Ascending aorta (tissue), 2 donors: ENCODE measurements around the gene DLX2. TPM values are rescaled to one million over a fixed set of nuclear protein-coding genes. Genes with fewer than 3 reads are reported as not detected.

Source experiments
- DNase-seq, 2 donors: peaks; one replicate each; pipeline ENCODE4 v3.0.0-alpha.2; 2019; ENCODE audit warnings: low spot score in 2 of 2
- H3K27ac ChIP-seq, 2 donors: fragments of 200-600 bp; sonication (generic); one replicate each; pipeline ENCODE4 v1.5.1; 2016 to 2017; ENCODE audit warnings: mild to moderate bottlenecking in 1 of 2
- H3K27me3 ChIP-seq: fragments of 200-600 bp; sonication (generic); one replicate; pipeline ENCODE4 v1.5.1; 2017
- H3K36me3 ChIP-seq, 2 donors: fragments of 200-600 bp; sonication (generic); one replicate each; pipeline ENCODE4 v1.5.1; 2016
- H3K4me1 ChIP-seq, 2 donors: fragments of 200-600 bp; sonication (generic); one replicate each; pipeline ENCODE4 v1.5.1; 2016 to 2017; ENCODE audit warnings: mild to moderate bottlenecking in 1 of 2
- H3K4me3 ChIP-seq, 2 donors: fragments of 200-600 bp; sonication (generic); one replicate each; pipeline ENCODE4 v1.5.1; 2016 to 2017; ENCODE audit warnings: mild to moderate bottlenecking in 1 of 2
- H3K9me3 ChIP-seq, 2 donors: fragments of 200-600 bp; sonication (generic); one replicate each; pipeline ENCODE4 v1.5.1; 2016
- intact Hi-C: fragments of 100-400 bp; cut with DNase I; formaldehyde crosslinking; loops from one replicate; pipeline ENCODE4 v1.15.1; 2023
- total RNA-seq: library from RNA; depleted of rRNA; stranded (reverse); fragments of >200 nt; gene quantifications from one replicate; pipeline ENCODE4 v1.1.0, GENCODE V29; 2016
- TF ChIP-seq, protein P1 (sequence below), 3 experiments: fragments of 200-600 bp in 2 of 3; fragments of 450-650 bp in 1 of 3; sonication (generic) in 2 of 3; IDR thresholded peaks; one replicate each; pipeline ENCODE4 v1.5.1; 2016 to 2019; ENCODE audit warnings: antibody characterized with exemption in 3 of 3, mild to moderate bottlenecking in 1 of 3, moderate library complexity in 1 of 3

Gene DLX2
- total RNA-seq, 1 donor from 2014 or later = not detected

DNA sequence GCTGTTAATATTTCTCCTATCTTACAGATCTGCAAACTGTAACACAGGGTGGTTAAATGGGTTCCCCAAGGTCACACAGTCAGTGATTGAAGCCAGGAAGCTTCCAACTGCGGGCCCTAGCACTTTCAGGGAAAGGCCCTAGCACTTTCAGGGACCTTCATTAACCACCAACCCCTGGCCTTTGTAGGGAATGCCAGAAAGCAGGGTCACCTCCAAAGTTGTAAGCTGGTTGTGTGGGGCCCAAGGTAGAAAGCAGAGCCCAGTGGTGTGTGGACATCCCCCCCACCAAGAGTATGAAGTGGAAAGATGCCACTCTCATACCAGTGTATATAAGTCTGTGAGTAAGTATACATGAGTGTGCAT, 4.4 kb downstream of the DLX2 start:
- Histone ChIP-seq H3K27me3 (peaks cover 79% of the 10 kb centered on the region), H3K4me1 (peaks cover 31 to 65% of the 10 kb centered on the region in 2 donors), H3K4me3 (peak overlapping the region in 1 of 2 donors; percentile 57), H3K27ac (no peak overlapping the region), H3K9me3 (no peaks in the 10 kb centered on the region), H3K36me3 (no peaks in the 10 kb centered on the region)
- TF ChIP-seq, protein P1, sequence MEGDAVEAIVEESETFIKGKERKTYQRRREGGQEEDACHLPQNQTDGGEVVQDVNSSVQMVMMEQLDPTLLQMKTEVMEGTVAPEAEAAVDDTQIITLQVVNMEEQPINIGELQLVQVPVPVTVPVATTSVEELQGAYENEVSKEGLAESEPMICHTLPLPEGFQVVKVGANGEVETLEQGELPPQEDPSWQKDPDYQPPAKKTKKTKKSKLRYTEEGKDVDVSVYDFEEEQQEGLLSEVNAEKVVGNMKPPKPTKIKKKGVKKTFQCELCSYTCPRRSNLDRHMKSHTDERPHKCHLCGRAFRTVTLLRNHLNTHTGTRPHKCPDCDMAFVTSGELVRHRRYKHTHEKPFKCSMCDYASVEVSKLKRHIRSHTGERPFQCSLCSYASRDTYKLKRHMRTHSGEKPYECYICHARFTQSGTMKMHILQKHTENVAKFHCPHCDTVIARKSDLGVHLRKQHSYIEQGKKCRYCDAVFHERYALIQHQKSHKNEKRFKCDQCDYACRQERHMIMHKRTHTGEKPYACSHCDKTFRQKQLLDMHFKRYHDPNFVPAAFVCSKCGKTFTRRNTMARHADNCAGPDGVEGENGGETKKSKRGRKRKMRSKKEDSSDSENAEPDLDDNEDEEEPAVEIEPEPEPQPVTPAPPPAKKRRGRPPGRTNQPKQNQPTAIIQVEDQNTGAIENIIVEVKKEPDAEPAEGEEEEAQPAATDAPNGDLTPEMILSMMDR (IDR thresholded peaks at IDR 0.05) = no peak
- intact Hi-C loops = loop anchor here (5.0 to 10.0 kb wide), 5 partner anchors 176 to 1173 kb away; partner anchors contain the start of genes DCAF17, DYNC1I2, GORASP2 and HAT1
- no peak for DNase-seq

DNA sequence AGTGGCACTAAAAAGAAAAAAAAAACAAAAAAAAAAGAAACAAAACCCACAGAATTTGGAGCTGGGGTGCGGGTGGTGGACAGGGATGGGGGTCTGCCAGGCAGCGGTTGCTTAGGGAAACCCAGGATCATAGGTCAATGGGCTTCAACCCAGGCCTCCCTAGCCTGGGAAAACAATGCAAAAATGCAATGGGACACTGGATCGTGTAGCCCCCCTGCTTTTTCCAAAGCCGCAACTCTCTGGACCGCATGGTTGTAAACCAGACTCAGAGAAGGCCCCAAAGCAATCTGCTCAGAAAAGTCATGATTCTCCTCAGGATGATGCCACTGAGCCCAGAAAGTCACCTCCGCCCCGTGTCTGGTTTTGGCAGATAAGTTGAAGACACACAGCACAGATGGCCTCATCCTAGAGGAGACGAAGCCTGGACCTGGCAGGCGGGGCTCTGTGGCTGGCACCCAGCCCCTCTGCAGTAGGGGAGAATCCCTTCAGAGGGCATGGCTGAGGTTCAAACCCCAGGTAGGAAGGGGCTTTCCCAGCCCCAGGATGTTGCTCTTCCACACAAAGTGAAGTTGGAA, 5.1 kb downstream of the DLX2 start:
- intact Hi-C loops = loop anchor here (5.0 to 10.0 kb wide), 5 partner anchors 175 to 1173 kb away; partner anchors contain the start of genes DCAF17, DYNC1I2, GORASP2 and HAT1
- TF ChIP-seq, protein P1 (IDR thresholded peaks at IDR 0.05) = no peak
- no peak overlapping the region for H3K27ac ChIP-seq
- H3K4me3 ChIP-seq = no peak overlapping the region
- DNase-seq = no peak
- H3K4me1 ChIP-seq = peaks cover 31 to 62% of the 10 kb centered on the region in 2 donors
- no peaks in the 10 kb centered on the region for H3K9me3 ChIP-seq
- H3K36me3 ChIP-seq = no peaks in the 10 kb centered on the region
- H3K27me3 ChIP-seq = peaks cover 79% of the 10 kb centered on the region

DNA sequence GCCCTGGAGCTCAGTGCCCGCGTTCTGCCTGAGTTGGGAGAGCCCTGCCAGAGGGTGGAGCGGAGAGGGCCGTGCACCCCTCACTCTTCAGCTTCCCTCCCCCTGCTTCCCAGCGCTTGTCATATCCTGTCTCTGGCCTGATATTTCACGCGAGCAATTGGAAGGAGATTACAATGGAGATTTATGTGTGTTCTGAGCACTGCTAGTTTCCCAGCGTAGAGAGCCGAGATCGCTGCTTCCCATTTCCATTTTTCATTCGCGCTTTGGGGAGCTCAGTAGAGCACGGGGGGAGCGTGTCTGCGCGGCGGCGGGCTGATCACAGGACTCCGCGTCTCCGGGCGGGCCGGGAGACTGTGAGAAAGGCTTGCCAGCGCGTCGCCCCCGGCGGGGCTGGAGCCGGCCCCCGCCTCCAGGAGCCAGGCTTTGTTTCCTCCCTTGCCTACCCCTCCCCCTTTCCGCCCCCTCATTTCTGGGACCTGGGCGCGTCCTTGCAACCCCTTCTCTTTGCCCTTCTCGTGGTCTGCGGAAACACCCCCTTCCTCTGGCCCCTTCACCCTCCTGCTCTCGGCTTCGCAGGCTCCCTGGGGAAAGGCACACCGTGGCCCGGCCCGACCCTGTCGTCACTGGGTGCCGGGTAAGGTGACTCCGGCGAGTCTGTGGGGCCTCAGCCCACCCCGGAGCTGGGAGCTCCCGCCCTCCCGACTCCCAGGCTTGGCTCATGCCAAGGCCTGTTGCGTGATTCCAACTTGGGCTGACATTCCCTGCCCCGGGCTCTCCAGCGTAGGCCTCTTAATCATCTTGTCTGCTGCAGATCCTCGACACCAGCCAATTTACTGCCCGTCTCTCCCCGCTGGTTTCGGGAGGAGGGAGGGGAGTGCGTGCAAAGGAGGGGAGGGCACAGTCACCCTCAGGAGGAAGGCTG, 5.8 kb downstream of the DLX2 start:
- peak overlapping the region in 1 of 2 donors; percentile 2 for H3K27ac ChIP-seq
- H3K9me3 ChIP-seq = no peaks in the 10 kb centered on the region
- H3K4me1 ChIP-seq = peaks cover 31 to 55% of the 10 kb centered on the region in 2 donors
- intact Hi-C loops = loop anchor here (5.0 to 10.0 kb wide), 5 partner anchors 175 to 1172 kb away; partner anchors contain the start of genes DCAF17, DYNC1I2, GORASP2 and HAT1
- peak overlapping the region; percentile 48 to 67 for H3K4me3 ChIP-seq
- TF ChIP-seq, protein P1 (IDR thresholded peaks at IDR 0.05) = no peak
- H3K27me3 ChIP-seq = peaks cover 78% of the 10 kb centered on the region
- no peak for DNase-seq
- H3K36me3 ChIP-seq = no peaks in the 10 kb centered on the region

DNA sequence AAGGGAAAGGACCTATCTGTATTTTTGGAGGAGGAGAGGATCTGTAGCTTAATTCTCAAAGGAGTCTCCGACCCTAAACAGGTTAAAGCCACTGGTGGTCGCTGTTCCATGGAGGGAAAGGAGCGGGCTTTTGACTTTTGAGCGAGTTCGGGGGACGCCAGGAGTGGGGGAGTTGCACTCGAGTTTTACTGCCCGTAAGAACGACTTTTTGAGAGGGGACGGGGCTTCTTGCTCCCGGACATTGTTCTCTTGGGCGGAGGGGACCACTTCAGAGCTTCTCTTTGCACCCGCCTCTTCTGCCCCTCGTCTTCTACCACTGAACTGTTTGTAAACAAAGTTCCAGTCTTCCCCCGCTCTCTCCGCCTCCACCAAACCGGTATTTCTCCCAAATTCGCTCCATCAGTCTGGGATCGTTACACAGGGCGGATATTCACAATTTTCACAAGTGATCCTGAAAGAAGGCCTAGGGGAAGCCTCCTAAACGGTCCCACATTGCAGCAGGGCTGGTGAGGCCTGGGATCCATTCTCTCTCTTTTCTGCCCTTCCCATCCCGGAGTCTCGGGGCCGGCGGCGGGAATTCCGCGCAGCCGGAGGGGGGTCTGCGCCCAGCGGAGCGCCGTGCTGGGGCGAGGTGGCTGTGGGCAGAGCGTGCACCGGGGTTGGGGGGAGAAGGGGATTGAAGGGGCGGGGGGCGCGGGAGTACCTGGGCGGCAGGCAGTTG, 6.6 kb downstream of the DLX2 start:
- Histone ChIP-seq H3K27me3 (peaks cover 73% of the 10 kb centered on the region), H3K27ac (no peak overlapping the region), H3K36me3 (no peaks in the 10 kb centered on the region), H3K9me3 (no peaks in the 10 kb centered on the region), H3K4me3 (peak overlapping the region; percentile 48 to 67), H3K4me1 (peaks cover 31 to 48% of the 10 kb centered on the region in 2 donors)
- intact Hi-C loops = loop anchor here (5.0 to 10.0 kb wide), 5 partner anchors 174 to 1171 kb away; partner anchors contain the start of genes DCAF17, DYNC1I2, GORASP2 and HAT1
- TF ChIP-seq, protein P1 (IDR thresholded peaks at IDR 0.05) = no peak
- no peak for DNase-seq
